Measurements from ENCODE around the gene COL4A2.

The COL4A2 gene

GRCh38 chr13:110463871-110464510, 156.9 kb downstream of the COL4A2 start:
- no peak for DNase-seq

GRCh38 chr13:110464556-110465333, 157.7 kb downstream of the COL4A2 start:
- no peak for DNase-seq

GRCh38 chr13:110465696-110466095, 158.6 kb downstream of the COL4A2 start:
- DNase-seq = no peak

- DNase-seq = no peak
These were observed 159.3 kb downstream of the COL4A2 start for GRCh38 chr13:110466266-110466915.

- DNase-seq = no peak
These were observed 160.5 kb downstream of the COL4A2 start for GRCh38 chr13:110467516-110468110.

- no peak for DNase-seq
These were observed 162.0 kb downstream of the COL4A2 start for GRCh38 chr13:110468986-110469495.

- no peak for DNase-seq
These were observed 162.5 kb downstream of the COL4A2 start for GRCh38 chr13:110469597-110469996.

GRCh38 chr13:110470272-110471009, 163.4 kb downstream of the COL4A2 start:
- DNase-seq = no peak

GRCh38 chr13:110471156-110471832, 164.2 kb downstream of the COL4A2 start:
- DNase-seq = no peak

GRCh38 chr13:110471833-110472162, 164.7 kb downstream of the COL4A2 start:
- no peak for DNase-seq

GRCh38 chr13:110472904-110473563, 165.9 kb downstream of the COL4A2 start:
- no peak for DNase-seq

- no peak for DNase-seq
These were observed 167.6 kb downstream of the COL4A2 start for GRCh38 chr13:110474713-110475112.

- no peak for DNase-seq
These were observed 168.0 kb downstream of the COL4A2 start for GRCh38 chr13:110475117-110475516.

- DNase-seq = no peak
These were observed 168.6 kb downstream of the COL4A2 start for GRCh38 chr13:110475550-110476219.

GRCh38 chr13:110476220-110476617, 169.1 kb downstream of the COL4A2 start:
- DNase-seq = no peak

GRCh38 chr13:110477706-110478245, 170.7 kb downstream of the COL4A2 start:
- no peak for DNase-seq

- no peak for DNase-seq
These were observed 171.5 kb downstream of the COL4A2 start for GRCh38 chr13:110478405-110479214.

- DNase-seq = no peak
These were observed 172.1 kb downstream of the COL4A2 start for GRCh38 chr13:110479215-110479545.

GRCh38 chr13:110479648-110480047, 172.6 kb downstream of the COL4A2 start:
- DNase-seq = no peak

- no peak for DNase-seq
These were observed 173.1 kb downstream of the COL4A2 start for GRCh38 chr13:110480161-110480560.
